GM12872 (cell line): ENCODE results near the gene PLXNA4.

Experiments used
- TF ChIP-seq, protein P1 (sequence below): IDR thresholded peaks from 3 replicates; pipeline ENCODE4 v1.5.1; 2011; ENCODE audit warnings: low read depth, mild to moderate bottlenecking, low read length, moderate library complexity; ENCODE audit not compliant: insufficient read depth

The PLXNA4 gene

GRCh38 chr7:132458729-132459128 is 117.5 kb downstream of the PLXNA4 start:
- TF ChIP-seq, protein P1, sequence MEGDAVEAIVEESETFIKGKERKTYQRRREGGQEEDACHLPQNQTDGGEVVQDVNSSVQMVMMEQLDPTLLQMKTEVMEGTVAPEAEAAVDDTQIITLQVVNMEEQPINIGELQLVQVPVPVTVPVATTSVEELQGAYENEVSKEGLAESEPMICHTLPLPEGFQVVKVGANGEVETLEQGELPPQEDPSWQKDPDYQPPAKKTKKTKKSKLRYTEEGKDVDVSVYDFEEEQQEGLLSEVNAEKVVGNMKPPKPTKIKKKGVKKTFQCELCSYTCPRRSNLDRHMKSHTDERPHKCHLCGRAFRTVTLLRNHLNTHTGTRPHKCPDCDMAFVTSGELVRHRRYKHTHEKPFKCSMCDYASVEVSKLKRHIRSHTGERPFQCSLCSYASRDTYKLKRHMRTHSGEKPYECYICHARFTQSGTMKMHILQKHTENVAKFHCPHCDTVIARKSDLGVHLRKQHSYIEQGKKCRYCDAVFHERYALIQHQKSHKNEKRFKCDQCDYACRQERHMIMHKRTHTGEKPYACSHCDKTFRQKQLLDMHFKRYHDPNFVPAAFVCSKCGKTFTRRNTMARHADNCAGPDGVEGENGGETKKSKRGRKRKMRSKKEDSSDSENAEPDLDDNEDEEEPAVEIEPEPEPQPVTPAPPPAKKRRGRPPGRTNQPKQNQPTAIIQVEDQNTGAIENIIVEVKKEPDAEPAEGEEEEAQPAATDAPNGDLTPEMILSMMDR, result no peak

DNA sequence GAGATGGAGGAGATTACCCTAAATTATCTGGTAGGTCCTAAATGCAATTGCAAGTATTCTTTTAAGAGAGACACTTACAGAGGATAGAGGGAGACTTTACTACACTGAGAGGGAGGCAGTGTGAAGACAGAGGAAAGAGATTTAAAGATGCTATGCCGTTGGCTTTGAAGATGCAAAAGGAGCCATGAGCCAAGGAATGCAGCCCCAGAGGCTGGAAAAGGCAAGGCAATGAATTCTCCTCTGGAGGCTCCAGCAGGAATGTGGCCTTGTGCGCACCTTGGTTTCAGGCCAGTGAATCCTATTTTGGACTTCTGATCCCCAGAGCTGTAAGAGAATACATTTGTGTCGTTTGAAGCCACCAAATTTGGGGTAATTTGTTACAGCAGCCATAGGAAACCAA is 118.6 kb downstream of the PLXNA4 start:
- TF ChIP-seq, protein P1, result no peak

- TF ChIP-seq, protein P1, result no peak
Measured at GRCh38 chr7:132456418-132456817, 119.9 kb downstream of the PLXNA4 start.

DNA sequence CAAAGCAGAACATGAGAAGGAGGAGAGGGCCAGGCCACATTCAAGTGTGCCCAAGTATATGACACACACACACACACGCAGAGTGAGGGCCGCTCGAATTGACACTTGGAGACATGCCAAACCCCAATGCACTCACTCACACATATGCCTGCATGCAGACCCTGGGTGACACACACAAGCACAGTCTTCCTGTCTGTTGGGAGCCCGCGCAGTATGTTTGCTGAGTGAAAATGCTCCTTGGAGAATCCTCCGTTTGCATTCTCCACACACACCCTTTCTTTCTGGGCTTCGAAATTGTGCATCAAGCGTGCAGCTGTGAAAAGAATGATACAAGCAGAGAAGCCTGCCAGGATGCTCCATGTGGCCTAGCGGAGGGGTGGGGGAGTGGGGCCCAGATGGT is 120.9 kb downstream of the PLXNA4 start:
- TF ChIP-seq, protein P1, result no peak

GRCh38 chr7:132453826-132454225 is 122.4 kb downstream of the PLXNA4 start:
- TF ChIP-seq, protein P1, result no peak

DNA sequence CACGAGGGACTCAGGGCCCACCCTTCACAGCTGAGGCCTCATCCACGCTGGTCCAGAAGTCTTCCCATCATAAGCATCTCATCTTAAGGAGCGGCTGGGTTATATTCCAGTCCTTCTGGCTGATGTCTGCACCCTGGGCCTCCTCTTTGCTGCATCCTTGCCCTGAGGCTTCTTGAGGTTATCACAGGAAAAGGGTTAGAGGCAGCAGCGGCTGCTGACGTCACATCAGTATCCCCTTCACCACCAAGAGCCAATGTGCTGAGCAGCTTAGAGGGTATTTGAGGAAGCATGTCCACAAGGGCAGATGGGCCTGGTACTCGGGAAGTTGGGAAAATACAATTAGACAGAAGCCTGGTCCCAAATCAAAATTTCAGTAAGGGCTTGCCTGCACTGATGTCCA is 125.1 kb downstream of the PLXNA4 start:
- TF ChIP-seq, protein P1, result no peak

DNA sequence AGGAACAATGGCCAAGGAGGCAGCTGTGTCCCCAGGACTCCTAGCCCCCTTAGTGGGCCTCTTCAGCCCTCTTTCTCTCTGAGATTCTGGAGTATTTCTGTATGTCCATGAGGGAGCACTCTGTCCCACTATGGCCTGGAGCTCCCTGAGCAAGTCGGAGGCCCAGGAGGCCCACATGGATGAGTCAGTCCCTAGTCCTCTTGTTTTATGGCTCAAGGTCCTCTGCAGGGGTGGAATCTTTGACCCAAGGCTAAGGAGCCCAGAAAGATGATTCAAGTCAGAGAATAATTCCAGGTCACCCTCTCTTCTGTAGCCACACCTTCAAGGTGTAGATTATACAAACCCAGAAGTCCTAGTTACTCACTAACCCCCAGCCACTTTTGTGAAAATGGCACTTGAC is 125.6 kb downstream of the PLXNA4 start:
- TF ChIP-seq, protein P1, result no peak

DNA sequence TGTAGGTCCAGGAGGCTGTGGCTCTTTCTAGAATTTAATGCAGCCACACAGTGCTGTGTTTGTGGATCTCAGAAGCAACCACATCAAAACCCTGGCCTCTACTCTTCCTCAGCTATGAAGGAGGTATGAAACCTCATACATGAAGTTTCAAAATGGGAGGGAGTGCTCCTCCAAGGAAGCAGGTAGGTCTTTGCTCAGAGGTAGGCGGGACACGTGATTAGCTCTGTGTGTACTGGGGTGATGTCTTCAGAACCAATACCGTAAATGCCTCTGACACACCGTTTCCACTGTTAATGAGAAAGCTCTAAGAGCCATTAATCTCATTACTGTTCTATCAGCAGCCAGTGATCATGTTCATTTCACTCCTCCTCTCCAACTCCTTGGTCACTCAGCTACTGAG is 126.1 kb downstream of the PLXNA4 start:
- TF ChIP-seq, protein P1, result no peak
